AG08395 (cell line): ENCODE results near the gene NCAPH2.
A peak's percentile ranks its signal among the peaks of the same experiment; 100 is the strongest.
"Not testable (repeated sequence)": the region's sequence is repeated elsewhere in the genome, so short reads cannot be mapped to it uniquely, and the experiment has no call there.

Experiments
- DNase-seq: peaks from one replicate; pipeline ENCODE4 v3.0.0; 2012; ENCODE audit warnings: mixed read lengths, low spot score

NCAPH2 gene

GRCh38 chr22:50519151-50519550 lies 11.1 kb downstream of the NCAPH2 start:
- no peak for DNase-seq

- DNase-seq: not testable (repeated sequence)
Observed at GRCh38 chr22:50520184-50520583, 12.2 kb downstream of the NCAPH2 start.

GRCh38 chr22:50520826-50521453 lies 12.9 kb downstream of the NCAPH2 start:
- no peak for DNase-seq

- DNase-seq: no peak
Observed at GRCh38 chr22:50521710-50522109, 13.7 kb downstream of the NCAPH2 start.

- no peak for DNase-seq
Observed at GRCh38 chr22:50522208-50522805, 14.3 kb downstream of the NCAPH2 start.

- no peak for DNase-seq
Observed at GRCh38 chr22:50522806-50523438, 14.9 kb downstream of the NCAPH2 start.

- no peak for DNase-seq
Observed at GRCh38 chr22:50523458-50523805, 15.4 kb downstream of the NCAPH2 start.

- no peak for DNase-seq
Observed at GRCh38 chr22:50523806-50524675, 16.0 kb downstream of the NCAPH2 start.

- no peak for DNase-seq
Observed at GRCh38 chr22:50524676-50525103, 16.7 kb downstream of the NCAPH2 start.

- DNase-seq: peak; percentile 100
Observed at GRCh38 chr22:50525104-50525857, 17.3 kb downstream of the NCAPH2 start, which contains the start of gene SCO2. Gene SCO2 (minus strand): TSS chr22:50525598. CDS start chr22:50524411, 1,187 bp downstream.

- DNase-seq: no peak
Observed at GRCh38 chr22:50525858-50526107, 17.8 kb downstream of the NCAPH2 start.

GRCh38 chr22:50526108-50526833 lies 18.2 kb downstream of the NCAPH2 start:
- peak; percentile 59 for DNase-seq

GRCh38 chr22:50526834-50527801 lies 19.1 kb downstream of the NCAPH2 start:
- DNase-seq: no peak

GRCh38 chr22:50527921-50528681 lies 20.1 kb downstream of the NCAPH2 start:
- DNase-seq: no peak

GRCh38 chr22:50528682-50529415 lies 20.8 kb downstream of the NCAPH2 start:
- DNase-seq: no peak

GRCh38 chr22:50529416-50529896 lies 21.4 kb downstream of the NCAPH2 start:
- no peak for DNase-seq

GRCh38 chr22:50529897-50530579 lies 22.0 kb downstream of the NCAPH2 start, which contains the start of gene TYMP:
Gene TYMP (minus strand): TSS chr22:50530012. CDS start chr22:50529709, 303 bp downstream.
- DNase-seq: peak; percentile 67

- no peak for DNase-seq
Observed at GRCh38 chr22:50530580-50530876, 22.5 kb downstream of the NCAPH2 start.
